DND-41 (cell line): Measurements from ENCODE around the gene CCDC83.

Source experiments
- ATAC-seq: fragments of 200-7000 bp; cut with Tn5 transposase; 3 replicates; pipeline ENCODE4 v1.9.1; 2021; ENCODE audit warnings: low read depth; ENCODE audit not compliant: insufficient read depth
- DNase-seq: peaks from one replicate; pipeline ENCODE4 v3.0.0-alpha.2; 2020
- H2AFZ ChIP-seq: 2 replicates; pipeline ENCODE4 v1.6.0; 2012; ENCODE audit warnings: low read depth, low read length
- H3K27ac ChIP-seq: 2 replicates; pipeline ENCODE4 v1.5.1; 2012; ENCODE audit warnings: low read length, inconsistent platforms
- H3K27me3 ChIP-seq: fragments of 200-600 bp; sonication (generic); 2 replicates; pipeline ENCODE4 v1.6.0; 2012; ENCODE audit warnings: low read length, mild to moderate bottlenecking, inconsistent platforms; ENCODE audit not compliant: insufficient read depth, poor library complexity
- H3K36me3 ChIP-seq: 2 replicates; pipeline ENCODE4 v1.5.1; 2012; ENCODE audit warnings: low read length, inconsistent platforms; ENCODE audit not compliant: insufficient read depth
- H3K4me1 ChIP-seq: 2 replicates; pipeline ENCODE4 v1.5.1; 2012; ENCODE audit warnings: mild to moderate bottlenecking, low read length; ENCODE audit not compliant: insufficient read depth
- H3K4me2 ChIP-seq: 2 replicates; pipeline ENCODE4 v1.6.0; 2012; ENCODE audit warnings: mild to moderate bottlenecking, moderate library complexity, low read length, inconsistent platforms; ENCODE audit not compliant: insufficient read depth
- H3K4me3 ChIP-seq, 2 experiments: fragments of 200-600 bp in 1 of 2; shearing (Covaris generic) in 1 of 2; 2 replicates each; pipeline ENCODE4 v1.5.1; 2012 to 2016; ENCODE audit warnings: inconsistent platforms in 2 of 2, low read length in 2 of 2, mild to moderate bottlenecking in 2 of 2, low read depth in 1 of 2, moderate library complexity in 1 of 2
- H3K79me2 ChIP-seq: 2 replicates; pipeline ENCODE4 v1.6.0; 2012; ENCODE audit warnings: low read length, inconsistent platforms; ENCODE audit not compliant: insufficient read depth
- H3K9ac ChIP-seq: 2 replicates; pipeline ENCODE4 v1.6.0; 2012; ENCODE audit warnings: low read depth, mild to moderate bottlenecking, inconsistent platforms, low read length, moderate library complexity
- H3K9me3 ChIP-seq: 2 replicates; pipeline ENCODE4 v1.5.1; 2012; ENCODE audit warnings: low read length, moderate library complexity, mild to moderate bottlenecking, inconsistent platforms; ENCODE audit not compliant: insufficient read depth, severe bottlenecking
- H4K20me1 ChIP-seq: 2 replicates; pipeline ENCODE4 v1.6.0; 2012; ENCODE audit warnings: low read length; ENCODE audit not compliant: insufficient read depth
- CTCF ChIP-seq: IDR thresholded peaks from 2 replicates; pipeline ENCODE4 v1.5.1; 2012; ENCODE audit warnings: borderline replicate concordance, low read length, moderate library complexity, mild to moderate bottlenecking; ENCODE audit not compliant: poor library complexity, severe bottlenecking; ENCODE audit errors: extremely low read depth
- EZH2 ChIP-seq: IDR thresholded peaks from 3 replicates; pipeline ENCODE4 v1.6.1; 2012; ENCODE audit warnings: borderline replicate concordance, low read depth, mild to moderate bottlenecking, moderate library complexity, low read length, inconsistent platforms; ENCODE audit not compliant: severe bottlenecking

CCDC83 gene

GRCh38 chr11:85961130-85961529, 105.9 kb downstream of the CCDC83 start:
- Histone ChIP-seq H3K36me3 (peaks cover 75% of the 10 kb centered on the region), H4K20me1 (no peaks in the 10 kb centered on the region), H2AFZ (no peak overlapping the region), H3K4me1 (no peaks in the 10 kb centered on the region), H3K79me2 (no peaks in the 10 kb centered on the region), H3K27ac (no peak overlapping the region), H3K27me3 (no peaks in the 10 kb centered on the region), H3K9me3 (no peaks in the 10 kb centered on the region), H3K9ac (no peak overlapping the region), H3K4me2 (no peak overlapping the region), H3K4me3 (no peak overlapping the region)
- TF ChIP-seq EZH2 (no peak), CTCF (no peak)
- DNase-seq (no peak), ATAC-seq (no peak)

- H4K20me1 ChIP-seq: no peaks in the 10 kb centered on the region
- no peak for TF ChIP-seq CTCF
- TF ChIP-seq EZH2: no peak
- H3K79me2 ChIP-seq: no peaks in the 10 kb centered on the region
- no peak overlapping the region for H3K4me3 ChIP-seq
- peaks cover 73% of the 10 kb centered on the region for H3K36me3 ChIP-seq
- DNase-seq: no peak
- no peak overlapping the region for H3K9ac ChIP-seq
- H3K9me3 ChIP-seq: no peaks in the 10 kb centered on the region
- no peaks in the 10 kb centered on the region for H3K27me3 ChIP-seq
- no peaks in the 10 kb centered on the region for H3K4me1 ChIP-seq
- H3K27ac ChIP-seq: no peak overlapping the region
- ATAC-seq: no peak
- H2AFZ ChIP-seq: no peak overlapping the region
- H3K4me2 ChIP-seq: no peak overlapping the region
Measured at GRCh38 chr11:85961930-85962363, 106.8 kb downstream of the CCDC83 start.

GRCh38 chr11:85965202-85965601, 110.0 kb downstream of the CCDC83 start:
- no peaks in the 10 kb centered on the region for H3K4me1 ChIP-seq
- H3K27me3 ChIP-seq: no peaks in the 10 kb centered on the region
- TF ChIP-seq EZH2: no peak
- ATAC-seq (no peak), DNase-seq (no peak)
- no peak overlapping the region for H3K27ac ChIP-seq
- H3K4me2 ChIP-seq: no peak overlapping the region
- H4K20me1 ChIP-seq: no peaks in the 10 kb centered on the region
- H3K9ac ChIP-seq: no peak overlapping the region
- H3K79me2 ChIP-seq: no peaks in the 10 kb centered on the region
- peaks cover 73% of the 10 kb centered on the region for H3K36me3 ChIP-seq
- no peaks in the 10 kb centered on the region for H3K9me3 ChIP-seq
- H3K4me3 ChIP-seq: no peak overlapping the region
- no peak overlapping the region for H2AFZ ChIP-seq

GRCh38 chr11:85967457-85967856, 112.3 kb downstream of the CCDC83 start:
- peaks cover 78% of the 10 kb centered on the region for H3K36me3 ChIP-seq
- no peak for DNase-seq
- H3K4me2 ChIP-seq: no peak overlapping the region
- TF ChIP-seq EZH2 (no peak), CTCF (no peak)
- no peaks in the 10 kb centered on the region for H3K79me2 ChIP-seq
- H2AFZ ChIP-seq: no peak overlapping the region
- H3K9me3 ChIP-seq: no peaks in the 10 kb centered on the region
- H3K9ac ChIP-seq: no peak overlapping the region
- ATAC-seq: no peak
- H3K27ac ChIP-seq: no peak overlapping the region
- H3K4me1 ChIP-seq: no peaks in the 10 kb centered on the region
- no peak overlapping the region for H3K4me3 ChIP-seq
- H3K27me3 ChIP-seq: no peaks in the 10 kb centered on the region
- no peaks in the 10 kb centered on the region for H4K20me1 ChIP-seq
